Mucosa of descending colon (tissue), 3 donors: ENCODE results near the gene ANKRD31. TPM values are rescaled to one million over a fixed set of nuclear protein-coding genes. Genes with fewer than 3 reads are reported as not detected.
"Not testable (repeated sequence)": the region's sequence is repeated elsewhere in the genome, so short reads cannot be mapped to it uniquely, and the experiment has no call there.

Experiments used
- ATAC-seq: fragments of 200-7000 bp; cut with Tn5 transposase; one replicate; pipeline ENCODE4 v1.9.1; 2020; ENCODE audit warnings: mild to moderate bottlenecking, moderate library complexity
- DNase-seq, 3 donors: peaks; one replicate each; pipeline ENCODE4 v3.0.0-alpha.2; 2020
- H3K36me3 ChIP-seq: fragments of 200-600 bp; one replicate; pipeline ENCODE4 v1.8.0; 2021; ENCODE audit warnings: low read depth, mild to moderate bottlenecking
- H3K4me1 ChIP-seq: fragments of 200-600 bp; one replicate; pipeline ENCODE4 v1.8.0; 2021; ENCODE audit warnings: low read depth, mild to moderate bottlenecking
- H3K4me3 ChIP-seq: fragments of 200-600 bp; one replicate; pipeline ENCODE4 v1.8.0; 2021; ENCODE audit warnings: mild to moderate bottlenecking
- H3K9me3 ChIP-seq: fragments of 200-600 bp; one replicate; pipeline ENCODE4 v1.8.0; 2021; ENCODE audit warnings: mild to moderate bottlenecking
- CTCF ChIP-seq: fragments of 200-600 bp; IDR thresholded peaks from one replicate; pipeline ENCODE4 v1.8.0; 2022; ENCODE audit warnings: antibody characterized with exemption, mild to moderate bottlenecking
- intact Hi-C, 2 donors: fragments of 100-400 bp; cut with DNase I in 1 of 2; cut with micrococcal nuclease in 1 of 2; formaldehyde crosslinking; loops; one replicate each; pipeline versions ENCODE4 v1.11.0 to v1.11.1; 2022; cut with DNase I, micrococcal nuclease
- total RNA-seq, 3 donors: library from RNA; stranded (reverse); fragmentation: NEBNext Ultra II Directional in 2 of 3; extraction: Animal tissue kit (Norgen Biotek cat#: 25700) in 2 of 3; gene quantifications; one replicate each; pipeline versions ENCODE4 v1.2.1 to v1.2.4, GENCODE V29; 2021 to 2023
- donor health status: DM: no; HTN: no; CAD: no; lungs with moderate emphysema.
- donor health status: DM: no; HTN: no; CAD: no.
- donor health status: DM: no; HTN: yes; CAD: no.

ANKRD31 gene
- total RNA-seq, 3 donors from 2014 or later, result 0.14 to 0.17 (median 0.16) TPM

GRCh38 chr5:75190227-75190626 lies 46.5 kb downstream of the ANKRD31 start:
- ATAC-seq (no peak), DNase-seq (no peak)
- intact Hi-C loops, result no loop called here
- H3K9me3 ChIP-seq, result no peaks in the 10 kb centered on the region
- H3K4me1 ChIP-seq, result no peaks in the 10 kb centered on the region
- H3K4me3 ChIP-seq, result no peak overlapping the region
- no peak for TF ChIP-seq CTCF
- H3K36me3 ChIP-seq, result no peaks in the 10 kb centered on the region

- Histone ChIP-seq H3K36me3 (no peaks in the 10 kb centered on the region), H3K4me1 (no peaks in the 10 kb centered on the region), H3K9me3 (no peaks in the 10 kb centered on the region), H3K4me3 (no peak overlapping the region)
- TF ChIP-seq CTCF, result no peak
- no peak for ATAC-seq
- intact Hi-C loops, result no loop called here
- no peak for DNase-seq
These were observed 47.3 kb downstream of the ANKRD31 start for GRCh38 chr5:75189353-75189752.

DNA sequence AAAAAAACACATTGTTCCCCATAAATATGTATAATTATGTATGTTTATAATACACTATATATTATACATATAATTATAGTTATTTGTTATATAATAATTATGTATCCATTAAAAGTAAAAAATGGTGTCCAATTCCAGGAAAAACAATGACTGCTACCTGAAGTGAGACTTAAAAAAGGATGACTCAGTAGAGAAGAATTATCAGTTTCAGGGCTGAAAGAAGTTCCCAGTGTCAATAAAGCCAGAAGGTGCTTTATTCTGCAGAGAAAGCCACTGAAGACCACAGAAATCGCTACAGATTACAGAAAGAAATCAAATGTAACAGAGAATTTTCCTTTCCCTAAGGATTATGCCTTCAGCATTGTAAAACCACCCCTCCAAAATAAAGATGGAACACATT lies 50.9 kb downstream of the ANKRD31 start:
- TF ChIP-seq CTCF, result no peak
- Histone ChIP-seq H3K4me1 (no peaks in the 10 kb centered on the region), H3K4me3 (no peak overlapping the region), H3K9me3 (no peaks in the 10 kb centered on the region), H3K36me3 (no peaks in the 10 kb centered on the region)
- ATAC-seq (no peak), DNase-seq (no peak)
- intact Hi-C loops, result no loop called here

- intact Hi-C loops, H3K36me3 ChIP-seq, DNase-seq, H3K4me3 ChIP-seq, H3K4me1 ChIP-seq, ATAC-seq: not testable (repeated sequence)
- H3K9me3 ChIP-seq, result peaks cover 11% of the 10 kb centered on the region
These were observed 60.7 kb downstream of the ANKRD31 start for GRCh38 chr5:75176009-75176408.

- ATAC-seq, DNase-seq, intact Hi-C loops, H3K4me1 ChIP-seq, H3K36me3 ChIP-seq, H3K4me3 ChIP-seq: not testable (repeated sequence)
- peaks cover 11% of the 10 kb centered on the region for H3K9me3 ChIP-seq
These were observed 61.8 kb downstream of the ANKRD31 start for GRCh38 chr5:75174872-75175271.

- intact Hi-C loops, result no loop called here
- Histone ChIP-seq H3K4me1 (no peaks in the 10 kb centered on the region), H3K9me3 (peaks cover 6% of the 10 kb centered on the region), H3K36me3 (no peaks in the 10 kb centered on the region), H3K4me3 (no peak overlapping the region)
- ATAC-seq, result no peak
- TF ChIP-seq CTCF, result no peak
- no peak for DNase-seq
These were observed 67.2 kb downstream of the ANKRD31 start for GRCh38 chr5:75169516-75169915.

- DNase-seq, result no peak
- no peak for TF ChIP-seq CTCF
- H3K4me3 ChIP-seq, result no peak overlapping the region
- H3K9me3 ChIP-seq, result no peaks in the 10 kb centered on the region
- intact Hi-C loops, result no loop called here
- no peaks in the 10 kb centered on the region for H3K36me3 ChIP-seq
- no peak for ATAC-seq
- H3K4me1 ChIP-seq, result no peaks in the 10 kb centered on the region
These were observed 68.5 kb downstream of the ANKRD31 start for GRCh38 chr5:75168026-75168735.
